Gastroesophageal sphincter (tissue), 3 donors: ENCODE measurements around the gene USP6NL.

Experiments
- CTCF ChIP-seq, 4 experiments: fragments of 200-600 bp in 2 of 4; fragments of 450-650 bp in 2 of 4; sonication (generic) in 1 of 4; IDR thresholded peaks; one replicate each; pipeline ENCODE4 v1.5.1; 2017 to 2019; ENCODE audit warnings: antibody characterized with exemption in 4 of 4, mild to moderate bottlenecking in 2 of 4, moderate library complexity in 2 of 4
- EP300 ChIP-seq: sonication (generic); formaldehyde crosslinking; IDR thresholded peaks from one replicate; pipeline ENCODE4 v1.6.1; 2017; ENCODE audit warnings: antibody characterized with exemption, mild to moderate bottlenecking
- POLR2A ChIP-seq, 2 donors: fragments of 450-650 bp; IDR thresholded peaks; one replicate each; pipeline ENCODE4 v1.6.1; 2017; ENCODE audit warnings: antibody characterized with exemption in 2 of 2, mild to moderate bottlenecking in 2 of 2, moderate library complexity in 1 of 2

GRCh38 chr10:11609052-11609451 lies 2.4 kb downstream of the USP6NL start:
- no peak for TF ChIP-seq CTCF (IDR thresholded peaks at IDR 0.05)
- no peak for TF ChIP-seq EP300
- TF ChIP-seq POLR2A (IDR thresholded peaks at IDR 0.05), result no peak
